SU-DHL-6 (cell line): ENCODE data around the gene IRF2BP1.

ENCODE experiments used
- H2AFZ ChIP-seq: fragments of 200-600 bp; sonication (generic); 2 replicates; pipeline ENCODE4 v1.6.1; 2014; ENCODE audit warnings: low read depth, mild to moderate bottlenecking, moderate library complexity, mixed read lengths, antibody characterized with exemption, low read length; ENCODE audit not compliant: severe bottlenecking
- H3F3A ChIP-seq: fragments of 200-600 bp; shearing (Covaris generic); 2 replicates; pipeline ENCODE4 v1.6.0; 2016; ENCODE audit warnings: antibody characterized with exemption, mild to moderate bottlenecking; ENCODE audit not compliant: insufficient read depth
- H3K27ac ChIP-seq: fragments of 200-600 bp; sonication (generic); 2 replicates; pipeline ENCODE4 v1.5.1; 2016; ENCODE audit warnings: low read depth, mild to moderate bottlenecking, low read length, moderate library complexity, mixed read lengths
- H3K27me3 ChIP-seq: fragments of 200-600 bp; sonication (generic), shearing (Covaris generic); 2 replicates; pipeline ENCODE4 v1.6.0; 2014; ENCODE audit warnings: mild to moderate bottlenecking, low read length
- H3K36me3 ChIP-seq: fragments of 200-600 bp; sonication (generic); 2 replicates; pipeline ENCODE4 v1.6.1; 2014; ENCODE audit warnings: mild to moderate bottlenecking, low read length, mixed read lengths
- H3K4me2 ChIP-seq: fragments of 300-600, 200-600 bp; shearing (Covaris generic), sonication (generic); 2 replicates; pipeline ENCODE4 v1.6.0; 2014; ENCODE audit warnings: low read length, low read depth, mild to moderate bottlenecking; ENCODE audit not compliant: poor library complexity, severe bottlenecking
- H3K4me3 ChIP-seq: fragments of 200-600 bp; sonication (generic); 2 replicates; pipeline ENCODE4 v1.5.1; 2014; ENCODE audit warnings: antibody characterized with exemption, low read length, mild to moderate bottlenecking, mixed read lengths; ENCODE audit not compliant: insufficient read depth, poor library complexity, severe bottlenecking
- H3K79me2 ChIP-seq: fragments of 200-600 bp; sonication (generic); 2 replicates; pipeline ENCODE4 v1.6.1; 2014; ENCODE audit warnings: mild to moderate bottlenecking, low read length, moderate library complexity; ENCODE audit not compliant: insufficient read depth
- H3K9ac ChIP-seq: fragments of 200-600 bp; sonication (generic); 2 replicates; pipeline ENCODE4 v1.7.0; 2014; ENCODE audit warnings: mild to moderate bottlenecking, low read length
- H3K9me2 ChIP-seq: fragments of 200-600 bp; sonication (generic); replicated peaks from 2 replicates; pipeline ENCODE4 v1.6.1; 2014; ENCODE audit warnings: low read length; ENCODE audit not compliant: insufficient read depth
- H3K9me3 ChIP-seq: fragments of 200-600 bp; sonication (generic); 2 replicates; pipeline ENCODE4 v1.6.1; 2014; ENCODE audit warnings: low read length, mixed read lengths; ENCODE audit not compliant: insufficient read depth
- H4K20me1 ChIP-seq: fragments of 200-600 bp; sonication (generic); 2 replicates; pipeline ENCODE4 v1.6.1; 2014; ENCODE audit warnings: low read depth, mild to moderate bottlenecking, antibody characterized with exemption, low read length, moderate library complexity, mixed read lengths
- CTCF ChIP-seq: fragments of 200-600 bp; sonication (generic); IDR thresholded peaks from one replicate; pipeline ENCODE4 v1.5.1; 2017; ENCODE audit warnings: antibody characterized with exemption, mild to moderate bottlenecking, low read length, moderate library complexity; ENCODE audit not compliant: insufficient read depth, poor library complexity, severe bottlenecking
- EZH2phosphoT487 ChIP-seq: fragments of 200-600 bp; sonication (generic), shearing (Covaris generic); conservative IDR thresholded peaks from 2 replicates; pipeline ENCODE4 v1.6.1; 2018; ENCODE audit warnings: mild to moderate bottlenecking, antibody characterized with exemption, low read length, moderate library complexity, mixed read lengths

The IRF2BP1 gene

DNA sequence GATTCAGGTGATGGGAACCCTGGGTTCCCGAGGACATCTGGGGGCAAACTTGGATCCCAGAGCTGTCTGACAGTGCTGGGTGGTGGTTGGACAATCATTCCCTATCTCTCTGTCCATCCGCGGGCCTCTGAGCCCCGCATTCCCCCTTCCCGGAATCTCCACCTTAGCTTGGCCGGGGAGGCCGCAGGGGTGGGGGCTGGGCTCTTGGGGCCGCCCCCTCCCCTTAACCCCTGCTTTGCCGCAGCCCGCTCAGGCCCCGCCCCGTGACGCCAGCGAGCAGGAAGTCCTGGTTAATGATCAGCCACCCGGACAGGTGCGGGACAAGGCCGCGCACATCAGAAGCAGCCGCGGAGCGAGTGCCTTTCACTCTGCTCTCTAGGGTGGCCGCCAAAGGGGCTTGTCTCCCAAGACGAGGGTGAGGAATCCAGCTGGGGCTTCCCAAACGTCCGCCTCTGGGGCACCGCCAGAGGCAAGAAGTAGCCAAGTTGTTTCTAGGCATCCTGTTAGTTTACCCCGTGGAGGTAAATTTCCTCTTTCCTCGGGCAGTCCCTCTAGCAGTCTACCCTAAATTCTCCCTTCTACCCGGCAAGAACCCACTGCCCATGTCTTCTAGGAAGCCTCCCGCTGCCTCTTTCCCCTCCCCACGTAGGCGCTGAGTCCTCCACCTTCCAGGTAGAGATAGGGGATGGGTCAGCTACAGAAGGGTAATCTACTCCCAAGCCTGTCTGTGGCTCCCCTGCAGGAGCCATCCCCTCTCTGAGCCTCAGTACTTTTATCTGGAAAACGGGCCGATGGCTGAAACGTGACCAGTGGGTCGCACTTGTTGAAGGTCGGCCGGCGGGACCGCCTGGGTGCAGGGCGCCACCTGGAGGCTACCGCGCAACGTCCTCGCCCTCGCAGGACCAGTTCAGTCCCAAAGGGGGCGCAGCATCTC lies 3.0 kb downstream of the IRF2BP1 start:
- Histone ChIP-seq H3K27ac (no peak overlapping the region; the same call in 1 of the 2 replicates), H3F3A (peaks cover 7% of the 10 kb centered on the region), H3K79me2 (peaks cover 12% of the 10 kb centered on the region; the same call in 1 of the 2 replicates), H3K9ac (peak overlapping the region; percentile 62), H2AFZ (no peak overlapping the region), H3K36me3 (no peaks in the 10 kb centered on the region), H3K9me2 (no peaks in the 10 kb centered on the region), H3K9me3 (no peaks in the 10 kb centered on the region), H3K27me3 (no peaks in the 10 kb centered on the region), H4K20me1 (no peaks in the 10 kb centered on the region), H3K4me2 (peak overlapping the region; percentile 80), H3K4me3 (peak overlapping the region; percentile 52)
- peak; percentile 99 for TF ChIP-seq CTCF
- no peak for TF ChIP-seq EZH2phosphoT487

DNA sequence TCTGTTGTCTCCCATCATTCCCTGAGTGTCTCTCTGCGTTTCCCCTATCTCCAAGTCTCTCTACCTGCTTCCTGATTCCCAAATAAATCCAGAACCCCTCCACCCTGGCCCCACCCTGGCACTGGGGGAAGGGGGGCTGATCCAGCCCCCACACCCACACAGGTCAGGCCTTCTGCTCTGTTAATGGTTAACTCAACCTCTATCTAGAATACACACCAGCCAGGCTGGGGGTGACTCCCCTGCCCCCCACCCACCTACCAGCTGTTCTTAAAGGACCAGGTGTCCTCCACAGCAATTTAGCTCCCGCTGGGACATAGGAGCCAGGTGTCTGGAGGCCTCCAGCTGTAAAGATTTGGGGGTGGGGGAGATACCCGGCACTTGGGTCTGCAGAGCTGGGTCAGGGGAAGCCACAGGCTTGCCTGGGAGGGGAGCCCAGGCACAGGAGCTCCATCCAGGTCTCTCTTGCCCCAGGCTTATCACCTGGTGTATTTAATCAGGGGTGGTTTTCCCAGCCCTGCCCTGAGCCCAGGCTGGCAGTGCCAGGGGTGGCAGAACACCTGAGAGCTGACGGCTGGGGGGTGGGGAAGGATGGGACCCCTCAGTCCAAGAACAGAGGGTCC lies 3.9 kb downstream of the IRF2BP1 start:
- H4K20me1 ChIP-seq = no peaks in the 10 kb centered on the region
- no peaks in the 10 kb centered on the region for H3F3A ChIP-seq
- no peaks in the 10 kb centered on the region for H3K36me3 ChIP-seq
- no peak overlapping the region for H2AFZ ChIP-seq
- H3K27me3 ChIP-seq = no peaks in the 10 kb centered on the region
- no peak overlapping the region for H3K27ac ChIP-seq
- H3K9me3 ChIP-seq = no peaks in the 10 kb centered on the region
- TF ChIP-seq CTCF (no peak), EZH2phosphoT487 (no peak)
- no peak overlapping the region for H3K4me3 ChIP-seq
- no peaks in the 10 kb centered on the region for H3K9me2 ChIP-seq
- H3K9ac ChIP-seq = peak overlapping the region; percentile 62; the same call in 1 of the 2 replicates
- H3K4me2 ChIP-seq = no peak overlapping the region
- H3K79me2 ChIP-seq = peaks cover 12% of the 10 kb centered on the region; the same call in 1 of the 2 replicates

- Histone ChIP-seq H3K4me2 (no peak overlapping the region), H3K27ac (no peak overlapping the region), H3K79me2 (peaks cover 12% of the 10 kb centered on the region; the same call in 1 of the 2 replicates), H3K4me3 (no peak overlapping the region), H3K27me3 (no peaks in the 10 kb centered on the region), H4K20me1 (no peaks in the 10 kb centered on the region), H3F3A (no peaks in the 10 kb centered on the region), H3K9me2 (no peaks in the 10 kb centered on the region), H2AFZ (no peak overlapping the region), H3K9me3 (no peaks in the 10 kb centered on the region), H3K9ac (no peak overlapping the region), H3K36me3 (no peaks in the 10 kb centered on the region)
- TF ChIP-seq CTCF = no peak
- no peak for TF ChIP-seq EZH2phosphoT487
These were observed 4.6 kb downstream of the IRF2BP1 start for GRCh38 chr19:45881082-45881908.
